Left colon (tissue), 2 donors: ENCODE measurements around the gene COL25A1. TPM values are rescaled to one million over a fixed set of nuclear protein-coding genes. Genes with fewer than 3 reads are reported as not detected.
"Not testable (repeated sequence)": the region's sequence is repeated elsewhere in the genome, so short reads cannot be mapped to it uniquely, and the experiment has no call there.

Source experiments
- ATAC-seq: fragments of 200-7000 bp; cut with Tn5 transposase; one replicate; pipeline ENCODE4 v1.9.1; 2020; ENCODE audit warnings: mild to moderate bottlenecking, moderate library complexity
- DNase-seq, 2 donors: peaks; one replicate each; pipeline ENCODE4 v3.0.0-alpha.2; 2020
- intact Hi-C, 2 donors: fragments of 100-400 bp; cut with DNase I in 1 of 2; cut with micrococcal nuclease in 1 of 2; formaldehyde crosslinking; loops; one replicate each; pipeline versions ENCODE4 v1.11.2 to v1.14.0; 2022; cut with DNase I, micrococcal nuclease
- total RNA-seq, 2 donors: library from RNA; stranded (reverse); fragmentation: NEBNext Ultra II Directional; extraction: Animal tissue kit (Norgen Biotek cat#: 25700); gene quantifications; one replicate each; pipeline ENCODE4 v1.2.1, GENCODE V29; 2021
- donor health status: DM: no; HTN: no; CAD: no.
- donor health status: DM: yes; HTN: yes; CAD: no.

COL25A1 gene
- total RNA-seq, 2 donors from 2014 or later = 0.42 to 0.43 TPM

GRCh38 chr4:109041463-109042360, 260.7 kb downstream of the COL25A1 start:
- DNase-seq = no peak
- intact Hi-C loops = no loop called here
- ATAC-seq = no peak

- no peak for ATAC-seq
Measured at GRCh38 chr4:109040441-109040840, 262.0 kb downstream of the COL25A1 start.

GRCh38 chr4:109037026-109037425, 265.4 kb downstream of the COL25A1 start:
- intact Hi-C loops = no loop called here
- ATAC-seq (no peak), DNase-seq (no peak)

More at GRCh38 chr4:109040441-109040840, 262.0 kb downstream of the COL25A1 start:
- intact Hi-C loops = no loop called here
- no peak for DNase-seq

GRCh38 chr4:109033993-109034392, 268.5 kb downstream of the COL25A1 start:
- intact Hi-C loops = no loop called here
- ATAC-seq (no peak), DNase-seq (no peak)

- DNase-seq (no peak), ATAC-seq (no peak)
- intact Hi-C loops = no loop called here
Measured at GRCh38 chr4:109032671-109033070, 269.8 kb downstream of the COL25A1 start.

GRCh38 chr4:109029987-109030386, 272.5 kb downstream of the COL25A1 start:
- no peak for DNase-seq
- intact Hi-C loops = no loop called here
- no peak for ATAC-seq

GRCh38 chr4:109027016-109027500, 275.4 kb downstream of the COL25A1 start:
- intact Hi-C loops = no loop called here
- DNase-seq = no peak
- ATAC-seq = no peak

- no peak for DNase-seq
- intact Hi-C loops = no loop called here
Measured at GRCh38 chr4:109026588-109026987, 275.9 kb downstream of the COL25A1 start.

GRCh38 chr4:109025471-109026076, 276.9 kb downstream of the COL25A1 start:
- ATAC-seq = no peak
- no peak for DNase-seq
- intact Hi-C loops = no loop called here

More at GRCh38 chr4:109026588-109026987, 275.9 kb downstream of the COL25A1 start:
- no peak for ATAC-seq

- ATAC-seq = no peak
- intact Hi-C loops = no loop called here
Measured at GRCh38 chr4:109022961-109023360, 279.5 kb downstream of the COL25A1 start.

GRCh38 chr4:109021630-109022029, 280.8 kb downstream of the COL25A1 start:
- ATAC-seq, intact Hi-C loops, DNase-seq: not testable (repeated sequence)

More at GRCh38 chr4:109022961-109023360, 279.5 kb downstream of the COL25A1 start:
- DNase-seq = no peak

- ATAC-seq (no peak), DNase-seq (no peak)
- intact Hi-C loops = no loop called here
Measured at GRCh38 chr4:109020861-109021260, 281.6 kb downstream of the COL25A1 start.

- intact Hi-C loops = no loop called here
- no peak for DNase-seq
- ATAC-seq = no peak
Measured at GRCh38 chr4:109016200-109016599, 286.3 kb downstream of the COL25A1 start.

GRCh38 chr4:109015413-109015810, 287.0 kb downstream of the COL25A1 start:
- intact Hi-C loops = no loop called here
- DNase-seq (no peak), ATAC-seq (no peak)

GRCh38 chr4:109014593-109015412, 287.7 kb downstream of the COL25A1 start:
- intact Hi-C loops = no loop called here
- DNase-seq (no peak), ATAC-seq (no peak)

GRCh38 chr4:109012286-109012880, 290.1 kb downstream of the COL25A1 start:
- no peak for DNase-seq
- no peak for ATAC-seq
- intact Hi-C loops = no loop called here

GRCh38 chr4:109011241-109012026, 291.0 kb downstream of the COL25A1 start:
- ATAC-seq (no peak), DNase-seq (no peak)

GRCh38 chr4:109010521-109010920, 291.9 kb downstream of the COL25A1 start:
- DNase-seq = no peak
- no peak for ATAC-seq
- intact Hi-C loops = no loop called here

More at GRCh38 chr4:109011241-109012026, 291.0 kb downstream of the COL25A1 start:
- intact Hi-C loops = no loop called here
